ENCODE data around the gene STAT4.

The STAT4 gene

DNA sequence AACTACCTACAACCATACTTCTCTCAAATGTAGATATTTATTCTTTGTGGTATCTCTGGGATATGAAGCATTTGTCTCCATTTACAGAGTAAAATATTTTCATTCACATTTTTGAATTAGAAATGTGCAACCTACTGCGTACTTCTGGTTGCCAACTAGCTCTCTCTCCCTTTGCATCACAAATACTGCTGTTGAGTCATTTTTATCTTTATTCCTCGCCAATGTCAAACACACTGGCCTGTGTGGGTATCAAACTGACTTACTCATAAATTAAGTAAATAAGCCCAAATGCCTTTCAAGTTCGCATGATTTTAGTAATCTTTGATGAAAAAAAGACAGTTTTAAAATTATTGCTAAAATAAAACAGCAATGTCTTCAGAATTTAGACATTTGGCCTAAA lies 67.3 kb downstream of the STAT4 start:
- no peak for DNase-seq (ENCODE audit: low read depth in 3 of 3)

DNA sequence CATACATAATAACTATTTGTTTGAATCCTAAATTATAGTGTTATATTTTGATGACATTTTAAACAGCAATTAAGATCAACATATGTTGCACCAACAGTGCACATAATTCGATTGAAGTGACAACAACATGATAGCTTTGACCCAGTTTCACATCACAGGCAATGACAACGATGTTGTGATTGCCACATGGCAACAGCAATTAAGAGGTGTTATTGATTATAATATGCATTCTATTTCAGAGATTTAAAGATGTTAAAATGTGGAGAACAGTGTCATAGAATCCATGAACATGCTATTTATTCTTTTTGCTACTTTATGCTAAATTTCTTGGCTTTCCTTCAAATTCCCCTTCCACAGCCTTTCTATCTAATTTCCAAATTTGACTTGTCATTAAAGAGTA lies 68.5 kb downstream of the STAT4 start:
- DNase-seq (ENCODE audit: low read depth in 3 of 3) = no peak

- no peak for DNase-seq (ENCODE audit: low read depth in 3 of 3)
These were observed 69.2 kb downstream of the STAT4 start for GRCh38 chr2:191081411-191082155.

GRCh38 chr2:191078165-191078867 lies 72.5 kb downstream of the STAT4 start:
- no peak for DNase-seq (ENCODE audit: low read depth in 3 of 3)

- DNase-seq (ENCODE audit: low read depth in 3 of 3) = no peak
These were observed 80.5 kb downstream of the STAT4 start for GRCh38 chr2:191070276-191070675.

DNA sequence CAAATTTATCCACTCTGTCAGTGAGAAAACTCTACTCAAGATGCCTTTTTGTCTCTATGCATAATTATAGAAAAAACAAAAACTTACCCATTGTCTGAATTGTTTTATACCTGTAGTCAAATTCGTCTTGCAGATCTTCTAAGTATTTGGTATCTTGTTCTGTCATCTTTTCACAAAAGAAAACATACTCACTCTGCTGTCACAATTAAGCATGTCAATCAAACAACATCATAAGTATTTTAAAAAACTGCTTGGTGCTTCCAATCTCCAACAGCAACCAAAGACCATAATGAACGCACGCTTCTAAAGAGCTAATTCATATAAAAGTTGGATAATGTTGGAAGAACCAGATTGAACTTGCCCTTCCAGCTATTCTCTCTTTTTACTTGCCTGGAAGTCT lies 81.2 kb downstream of the STAT4 start:
- DNase-seq (ENCODE audit: low read depth in 3 of 3) = no peak

DNA sequence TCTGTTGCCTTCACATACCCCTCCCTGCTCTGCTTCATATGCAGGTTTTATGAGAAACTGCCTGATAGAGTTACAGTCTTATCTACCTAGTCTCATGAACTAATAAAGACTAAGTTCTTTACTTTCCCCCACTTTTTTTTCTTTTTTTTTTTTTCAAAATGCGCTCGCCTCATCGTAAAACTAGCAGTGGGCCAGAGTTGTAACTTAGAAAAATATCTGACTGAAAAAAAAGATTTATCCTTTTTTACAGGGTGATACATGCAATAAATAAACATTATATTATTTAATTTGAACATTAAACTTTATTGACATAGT lies 83.9 kb downstream of the STAT4 start:
- DNase-seq (ENCODE audit: low read depth in 3 of 3) = no peak

GRCh38 chr2:191066197-191066918 lies 84.4 kb downstream of the STAT4 start:
- DNase-seq (ENCODE audit: low read depth in 3 of 3) = no peak

DNA sequence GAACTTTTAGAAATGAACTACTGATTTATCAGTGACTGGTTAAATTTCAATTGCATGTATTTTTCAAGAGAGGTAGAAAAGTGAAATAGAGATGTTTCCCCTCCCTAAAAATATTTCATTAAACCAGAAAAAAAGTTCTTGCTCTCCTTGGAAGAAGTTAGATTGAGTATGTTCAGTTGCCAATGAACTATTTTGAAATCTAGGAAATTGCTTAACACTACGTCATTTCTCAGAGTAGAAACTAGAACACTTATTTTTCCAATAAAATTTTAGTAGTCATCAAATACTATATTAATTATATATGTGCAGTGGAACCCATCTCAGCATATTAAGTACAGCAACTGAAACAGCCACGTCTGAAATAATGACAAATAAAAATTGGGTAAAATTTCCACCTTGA lies 85.0 kb downstream of the STAT4 start:
- no peak for DNase-seq (ENCODE audit: low read depth in 3 of 3)

GRCh38 chr2:191064590-191064989 lies 86.2 kb downstream of the STAT4 start:
- peak in 1 of 3 experiments; percentile 7 for DNase-seq (ENCODE audit: low read depth in 3 of 3)

DNA sequence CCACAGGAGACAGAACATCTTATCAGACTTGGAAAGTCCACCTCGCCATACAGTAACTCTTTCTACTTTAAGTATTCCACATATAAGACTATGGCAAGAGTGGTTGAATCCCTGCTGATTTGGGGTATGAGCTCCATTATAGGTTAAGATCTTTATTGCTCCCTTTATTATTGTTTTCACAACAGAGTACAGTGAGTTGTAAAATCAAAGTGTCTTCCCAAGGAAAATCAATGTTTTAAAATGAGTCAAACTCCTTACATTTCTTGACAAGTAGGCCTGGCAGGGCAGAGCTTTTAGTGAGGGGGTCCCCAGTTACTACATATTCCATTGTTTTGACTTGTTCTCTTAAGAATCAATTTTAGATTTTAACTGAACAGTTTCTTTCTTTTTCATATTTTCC lies 87.2 kb downstream of the STAT4 start:
- no peak for DNase-seq (ENCODE audit: low read depth in 3 of 3)

GRCh38 chr2:191061381-191061980 lies 89.3 kb downstream of the STAT4 start:
- DNase-seq (ENCODE audit: low read depth in 3 of 3) = no peak

- DNase-seq (ENCODE audit: low read depth in 3 of 3) = no peak
These were observed 91.5 kb downstream of the STAT4 start for GRCh38 chr2:191059308-191059707.

DNA sequence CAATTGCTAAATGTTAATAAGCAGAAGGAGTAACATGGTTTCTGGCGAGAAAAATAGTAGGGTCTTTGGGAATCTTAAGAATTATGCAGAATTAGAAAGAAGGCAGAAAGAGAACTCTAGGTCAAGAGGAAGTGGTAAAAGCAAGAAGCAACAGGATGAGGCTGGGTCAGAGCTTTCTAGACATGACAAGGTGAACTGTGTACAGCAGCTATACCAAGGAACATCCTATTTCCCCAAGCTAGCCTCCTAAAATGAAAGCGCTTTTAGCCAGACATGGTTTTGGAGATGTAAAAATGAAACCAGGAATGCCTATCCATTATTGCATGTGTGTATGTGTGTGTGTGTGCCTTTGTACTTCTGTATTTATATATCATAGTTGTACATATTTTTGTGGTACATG lies 94.6 kb downstream of the STAT4 start:
- no peak for DNase-seq (ENCODE audit: low read depth in 3 of 3)

GRCh38 chr2:191053256-191053655 lies 97.5 kb downstream of the STAT4 start:
- DNase-seq (ENCODE audit: low read depth in 3 of 3) = no peak

GRCh38 chr2:191051825-191052778 lies 98.7 kb downstream of the STAT4 start:
- DNase-seq (ENCODE audit: low read depth in 3 of 3) = no peak

DNA sequence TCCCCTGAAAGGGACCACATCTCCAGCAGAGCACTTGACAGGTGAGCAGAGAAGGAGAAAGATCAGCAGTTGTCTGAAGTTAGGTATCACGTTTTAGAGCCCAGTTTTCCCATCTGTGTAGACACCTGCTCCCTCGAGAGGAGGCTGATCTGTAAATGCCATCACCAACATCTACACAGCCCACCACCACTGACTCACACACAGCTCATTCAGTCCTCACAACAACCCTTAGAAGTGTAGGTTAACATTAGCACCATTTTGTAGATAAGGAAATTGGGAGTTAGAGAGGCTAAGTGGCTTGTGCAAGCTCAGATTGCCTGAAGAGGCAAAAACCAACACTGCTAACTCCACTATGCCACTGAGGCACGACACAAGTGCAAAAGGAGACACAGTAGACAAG lies 99.6 kb downstream of the STAT4 start:
- DNase-seq (ENCODE audit: low read depth in 3 of 3) = no peak

GRCh38 chr2:191050640-191050987 lies 100.2 kb downstream of the STAT4 start:
- DNase-seq (ENCODE audit: low read depth in 3 of 3) = no peak

- no peak for DNase-seq (ENCODE audit: low read depth in 3 of 3)
These were observed 100.8 kb downstream of the STAT4 start for GRCh38 chr2:191049728-191050639.

- DNase-seq (ENCODE audit: low read depth in 3 of 3) = no peak
These were observed 102.7 kb downstream of the STAT4 start for GRCh38 chr2:191048073-191048472.
